Esophagus squamous epithelium (tissue), 5 donors: ENCODE results near the gene BOLL. TPM values are rescaled to one million over a fixed set of nuclear protein-coding genes. Genes with fewer than 3 reads are reported as not detected.
"Not testable (repeated sequence)": the region's sequence is repeated elsewhere in the genome, so short reads cannot be mapped to it uniquely, and the experiment has no call there.

Experiments
- DNase-seq: peaks from one replicate; lab custom pipeline; 2025; lab: John Stamatoyannopoulos, UW
- H3K27ac ChIP-seq, 4 donors: fragments of 200-600 bp; sonication (generic); one replicate each; pipeline ENCODE4 v1.5.1; 2016 to 2019; ENCODE audit warnings: mild to moderate bottlenecking in 1 of 4
- H3K27me3 ChIP-seq, 4 donors: fragments of 200-600 bp; sonication (generic); 1 replicate in 3 of 4; 2 replicates in 1 of 4; pipeline versions ENCODE4 v1.5.1 to v1.6.0; 2017 to 2021; ENCODE audit warnings: antibody characterized with exemption in 1 of 4
- H3K36me3 ChIP-seq, 3 donors: fragments of 200-600 bp; sonication (generic); one replicate each; pipeline ENCODE4 v1.5.1; 2016 to 2019
- H3K4me1 ChIP-seq, 3 donors: fragments of 200-600 bp; sonication (generic); one replicate each; pipeline ENCODE4 v1.5.1; 2017 to 2019
- H3K4me3 ChIP-seq, 4 donors: fragments of 200-600 bp; sonication (generic); 1 replicate in 3 of 4; 2 replicates in 1 of 4; pipeline ENCODE4 v1.5.1; 2016 to 2019; ENCODE audit warnings: mild to moderate bottlenecking in 2 of 4, moderate library complexity in 1 of 4
- H3K9me3 ChIP-seq, 3 donors: fragments of 200-600 bp; sonication (generic); one replicate each; pipeline ENCODE4 v1.5.1; 2016 to 2019
- CTCF ChIP-seq, 6 experiments: fragments of 450-650 bp in 4 of 6; fragments of 200-600 bp in 2 of 6; sonication (generic) in 2 of 6; IDR thresholded peaks; one replicate each; pipeline ENCODE4 v1.5.1; 2016 to 2019; ENCODE audit warnings: antibody characterized with exemption in 6 of 6, mild to moderate bottlenecking in 4 of 6, moderate library complexity in 4 of 6
- POLR2A ChIP-seq, 4 donors: fragments of 450-650 bp; IDR thresholded peaks; one replicate each; pipeline ENCODE4 v1.6.1; 2017; ENCODE audit warnings: antibody characterized with exemption in 4 of 4, mild to moderate bottlenecking in 4 of 4, moderate library complexity in 3 of 4
- WGBS, 2 donors: methylation state at CpG; one replicate each; pipeline ENCODE4 v1.1.5; 2018; 5-methylcytosine and 5-hydroxymethylcytosine counted together
- intact Hi-C: fragments of 100-400 bp; cut with DNase I; formaldehyde crosslinking; loops from one replicate; pipeline ENCODE4 v1.15.0; 2022
- total RNA-seq, 4 donors: library from RNA; depleted of rRNA; stranded (reverse); fragments of >200 nt; gene quantifications; one replicate each; pipeline ENCODE4 v1.1.0, GENCODE V29; 2016
- donor health status: DM: yes; HTN: yes; CAD: no.

Gene BOLL
- total RNA-seq, 4 donors from 2014 or later, result not detected

DNA sequence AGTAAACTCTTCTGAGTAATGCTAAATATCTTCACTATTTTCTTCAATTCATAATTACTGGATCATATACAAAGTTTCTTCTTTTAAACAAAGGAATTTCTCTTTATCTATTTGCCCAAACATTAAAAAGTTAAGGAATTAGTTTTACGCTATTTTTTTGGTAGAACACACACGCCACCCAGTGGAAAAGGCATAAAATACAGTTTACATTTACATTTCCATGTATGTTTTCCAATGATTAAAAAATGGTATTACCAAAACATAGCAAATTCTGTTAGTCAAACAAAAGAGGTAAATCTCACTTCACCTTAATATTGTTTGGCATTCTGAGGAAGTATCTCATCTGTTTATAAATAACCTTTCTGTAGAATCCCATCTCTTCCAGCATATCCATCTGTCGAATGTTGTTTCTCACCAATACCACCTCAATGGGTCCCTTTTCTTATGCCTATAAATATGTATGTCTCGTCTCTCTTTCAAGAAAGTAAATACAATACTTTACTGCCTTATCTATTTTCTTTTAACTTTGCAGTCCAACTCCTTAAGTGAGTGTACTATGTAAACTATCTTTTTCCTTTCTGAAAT lies 7.2 kb downstream of the BOLL start:
- Histone ChIP-seq H3K36me3 (no peaks in the 10 kb centered on the region), H3K9me3 (no peaks in the 10 kb centered on the region), H3K4me3 (no peak overlapping the region), H3K4me1 (no peaks in the 10 kb centered on the region), H3K27ac (no peak overlapping the region), H3K27me3 (no peaks in the 10 kb centered on the region)
- no peak for DNase-seq
- peak; percentile 11 to 83 (median 67) for TF ChIP-seq CTCF (IDR thresholded peaks at IDR 0.05)
- TF ChIP-seq POLR2A (IDR thresholded peaks at IDR 0.05), result no peak
- 21 to 24% methylated on average over 4 of the region's 4 CpGs for WGBS, 2 donors
- intact Hi-C loops, result no loop called here

DNA sequence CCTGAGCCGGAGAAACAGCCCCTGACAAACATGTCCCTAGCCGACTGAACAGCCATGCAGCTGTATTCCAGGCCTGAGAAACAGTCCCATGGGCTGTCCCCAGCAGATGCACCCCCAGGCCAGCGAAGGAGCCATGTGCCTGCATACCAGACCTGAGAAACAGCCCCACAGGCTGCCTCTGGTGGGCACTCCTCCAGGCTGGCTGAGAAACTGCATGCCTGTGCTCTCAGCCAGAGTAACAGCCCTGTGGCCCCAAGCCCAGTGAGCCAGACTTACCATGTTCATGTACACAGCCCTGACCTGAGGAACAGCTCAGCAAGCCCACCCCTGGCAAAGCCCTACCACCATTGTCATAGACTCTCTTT lies 24.8 kb downstream of the BOLL start:
- no peak overlapping the region for H3K27ac ChIP-seq
- H3K9me3 ChIP-seq, result peaks cover 0 to 27% (median 11%) of the 10 kb centered on the region in 3 donors
- no peaks in the 10 kb centered on the region for H3K4me1 ChIP-seq
- H3K27me3 ChIP-seq, result no peaks in the 10 kb centered on the region
- no peak overlapping the region for H3K4me3 ChIP-seq
- intact Hi-C loops, result loop anchor here (10.0 kb wide), 1 partner anchor 45 kb away; no protein-coding TSS in a partner anchor
- TF ChIP-seq CTCF (IDR thresholded peaks at IDR 0.05) (no peak), POLR2A (IDR thresholded peaks at IDR 0.05) (no peak)
- WGBS, 2 donors, result 92% methylated on average over 2 of the region's 3 CpGs; no CpG with 5 or more reads in 1 of the 2 donors
- no peaks in the 10 kb centered on the region for H3K36me3 ChIP-seq
- DNase-seq, result no peak

GRCh38 chr2:197759625-197760292 lies 25.4 kb downstream of the BOLL start:
- Histone ChIP-seq H3K4me3 (no peak overlapping the region), H3K9me3 (peaks cover 0 to 27% (median 11%) of the 10 kb centered on the region in 3 donors), H3K36me3 (no peaks in the 10 kb centered on the region), H3K27me3 (no peaks in the 10 kb centered on the region), H3K4me1 (no peaks in the 10 kb centered on the region), H3K27ac (no peak overlapping the region)
- TF ChIP-seq POLR2A (IDR thresholded peaks at IDR 0.05) (no peak), CTCF (IDR thresholded peaks at IDR 0.05) (no peak)
- WGBS, 2 donors, result 93% methylated on average over 2 of the region's 11 CpGs; no CpG with 5 or more reads in 1 of the 2 donors
- no peak for DNase-seq
- intact Hi-C loops, result loop anchor here (10.0 kb wide), 1 partner anchor 45 kb away; no protein-coding TSS in a partner anchor

- DNase-seq, result no peak
- Histone ChIP-seq H3K9me3 (peaks cover 0 to 27% (median 11%) of the 10 kb centered on the region in 3 donors), H3K27me3 (no peaks in the 10 kb centered on the region), H3K4me3 (no peak overlapping the region), H3K4me1 (no peaks in the 10 kb centered on the region), H3K27ac (no peak overlapping the region), H3K36me3 (no peaks in the 10 kb centered on the region)
- intact Hi-C loops, result no loop called here
- WGBS, 2 donors, result 47 to 51% methylated on average over 4 of the region's 4 CpGs
- TF ChIP-seq POLR2A (IDR thresholded peaks at IDR 0.05), result no peak
- TF ChIP-seq CTCF (IDR thresholded peaks at IDR 0.05), result no peak
Measured at GRCh38 chr2:197759013-197759412, 26.1 kb downstream of the BOLL start.

DNA sequence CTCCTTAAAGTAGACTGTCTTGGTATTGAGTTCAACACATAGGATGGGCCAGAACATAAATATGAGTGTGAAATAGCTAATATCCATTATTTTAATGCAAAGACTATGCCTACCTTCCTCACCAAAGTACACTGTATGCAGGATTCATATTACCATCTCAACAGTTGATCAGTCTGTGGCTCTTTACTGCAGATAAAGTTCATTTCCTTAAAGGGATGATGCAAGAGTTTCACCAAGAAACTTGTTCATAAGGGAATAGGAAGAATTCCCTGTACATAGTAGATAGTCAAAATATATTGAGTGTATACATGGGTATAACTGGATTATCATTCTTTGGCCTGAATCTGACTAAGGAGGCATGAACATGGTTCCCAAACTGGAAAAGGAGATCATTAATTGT lies 44.9 kb downstream of the BOLL start:
- intact Hi-C loops, result no loop called here
- no peak for DNase-seq
- TF ChIP-seq CTCF (IDR thresholded peaks at IDR 0.05) (no peak), POLR2A (IDR thresholded peaks at IDR 0.05) (no peak)
- Histone ChIP-seq H3K36me3 (no peaks in the 10 kb centered on the region), H3K27me3 (no peaks in the 10 kb centered on the region), H3K4me1 (no peaks in the 10 kb centered on the region), H3K9me3 (no peaks in the 10 kb centered on the region), H3K27ac (no peak overlapping the region), H3K4me3 (no peak overlapping the region)

- H3K27me3 ChIP-seq, H3K9me3 ChIP-seq, H3K27ac ChIP-seq, DNase-seq, intact Hi-C loops, H3K36me3 ChIP-seq, H3K4me3 ChIP-seq, H3K4me1 ChIP-seq: not testable (repeated sequence)
- 95 to 96% methylated on average over 9 to 14 of the region's 32 CpGs for WGBS, 2 donors
Measured at GRCh38 chr2:197728555-197729544, 56.3 kb downstream of the BOLL start.
